ENCODE data around the gene SEC14L5.

The SEC14L5 gene

GRCh38 chr16:4982056-4982867, 24.1 kb downstream of the SEC14L5 start:
- DNase-seq (ENCODE audit: low read depth in 3 of 3, low spot score in 1 of 3): no peak

GRCh38 chr16:4984174-4984990, 26.3 kb downstream of the SEC14L5 start:
- no peak for DNase-seq (ENCODE audit: low read depth in 3 of 3, low spot score in 1 of 3)

DNA sequence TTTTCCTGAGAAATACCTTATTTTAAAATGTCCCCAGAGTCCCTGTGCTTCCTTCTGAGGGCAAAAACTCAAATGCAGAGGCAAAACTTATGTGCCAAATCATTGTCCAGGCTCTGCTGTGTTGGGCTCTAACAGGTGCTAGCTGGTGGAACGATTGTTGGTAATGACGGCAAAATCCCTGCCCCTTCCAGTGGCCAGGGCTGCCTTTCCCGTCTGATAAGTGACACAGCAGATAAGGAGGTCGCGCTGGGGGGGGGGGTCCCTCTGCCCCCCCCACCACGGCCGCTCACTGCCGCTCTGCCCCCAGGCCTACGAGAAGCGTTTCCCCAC, 29.1 kb downstream of the SEC14L5 start:
- DNase-seq (ENCODE audit: low read depth in 3 of 3, low spot score in 1 of 3): no peak

DNA sequence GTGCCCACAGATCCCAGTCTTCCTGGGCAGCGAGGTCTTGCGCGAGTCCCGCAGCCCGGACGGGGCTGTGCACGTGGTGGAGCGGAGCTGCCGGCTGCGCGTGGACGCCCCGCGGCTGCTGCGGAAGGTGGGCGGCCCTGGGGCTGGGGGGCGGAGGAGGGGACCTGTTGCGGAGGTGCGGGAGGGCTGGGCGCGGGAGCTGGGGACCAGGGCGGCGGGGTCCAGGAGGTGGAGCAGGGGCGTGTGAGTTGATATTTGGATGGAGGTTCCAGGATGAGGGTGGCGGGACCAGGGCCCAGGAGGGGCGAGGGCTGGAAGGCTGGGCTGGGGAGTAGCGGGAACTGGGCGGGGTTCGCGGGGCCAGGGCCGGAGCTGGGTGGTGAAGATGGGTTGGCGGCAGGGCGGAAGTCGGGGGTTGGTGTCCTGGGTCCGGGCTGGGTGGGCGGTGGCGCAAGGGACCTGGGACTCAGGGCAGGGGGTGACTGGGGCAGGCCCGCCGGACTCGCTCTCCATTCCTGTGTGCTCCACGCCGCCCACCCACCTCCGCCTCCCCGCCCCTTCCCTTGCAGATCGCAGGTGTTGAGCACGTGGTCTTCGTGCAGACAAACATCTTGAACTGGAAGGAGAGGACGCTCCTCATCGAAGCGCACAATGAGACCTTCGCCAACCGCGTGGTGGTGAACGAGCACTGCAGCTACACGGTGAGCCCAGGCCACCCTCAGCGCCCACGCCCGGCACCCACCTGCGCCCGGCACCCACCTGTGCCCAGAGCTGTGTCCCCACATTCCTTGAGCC, 29.6 kb downstream of the SEC14L5 start:
- DNase-seq (ENCODE audit: low read depth in 3 of 3, low spot score in 1 of 3): no peak

GRCh38 chr16:4988647-4989046, 30.5 kb downstream of the SEC14L5 start:
- DNase-seq (ENCODE audit: low read depth in 3 of 3, low spot score in 1 of 3): no peak

DNA sequence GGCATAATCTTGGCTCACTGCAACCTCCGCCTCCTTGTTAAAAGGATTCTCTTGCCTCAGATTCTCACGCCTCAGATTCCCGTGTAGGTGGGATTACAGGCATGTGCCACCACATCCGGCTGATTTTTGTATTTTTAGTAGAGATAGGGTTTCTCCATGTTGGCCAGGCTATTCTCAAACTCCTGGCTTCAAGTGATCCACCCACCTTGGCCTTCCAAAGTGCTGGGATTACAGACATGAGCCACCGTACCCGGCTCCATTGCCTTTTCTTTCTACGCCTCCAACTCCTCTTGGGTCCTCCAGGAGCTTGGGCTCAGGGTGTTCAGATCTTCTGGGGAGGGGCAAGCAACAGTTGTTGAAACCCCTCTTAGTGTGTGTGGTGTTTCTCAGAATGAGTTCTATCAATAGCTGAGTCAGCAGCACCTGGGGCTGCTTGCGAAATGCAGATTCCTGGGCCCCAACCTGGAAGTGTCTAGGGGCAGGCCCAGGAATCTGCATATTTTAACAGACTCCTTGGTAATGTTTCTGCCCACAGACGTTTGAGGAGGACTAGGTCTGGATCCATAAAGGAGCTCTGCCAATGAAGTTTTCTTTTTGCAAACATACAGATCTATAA, 31.4 kb downstream of the SEC14L5 start:
- DNase-seq (ENCODE audit: low read depth in 3 of 3, low spot score in 1 of 3): no peak

DNA sequence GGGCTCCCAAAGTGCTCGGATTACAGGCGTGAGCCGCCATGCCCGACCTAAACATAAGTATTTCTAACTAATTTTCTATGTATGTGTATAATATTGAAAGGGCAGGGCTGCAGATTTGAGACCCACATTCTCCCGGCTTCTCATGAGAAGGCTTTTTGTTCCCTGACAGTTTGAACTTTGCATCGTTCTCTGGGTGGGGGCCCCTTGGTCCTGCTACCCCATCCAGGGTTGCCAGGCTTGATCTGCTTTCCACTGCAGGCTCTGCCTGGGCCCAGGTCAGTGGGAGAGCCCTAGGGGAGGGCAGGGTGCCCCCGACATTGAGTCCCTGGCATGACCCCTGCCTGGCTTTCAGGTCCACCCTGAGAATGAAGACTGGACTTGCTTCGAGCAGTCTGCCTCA, 32.3 kb downstream of the SEC14L5 start:
- no peak for DNase-seq (ENCODE audit: low read depth in 3 of 3, low spot score in 1 of 3)

GRCh38 chr16:4991754-4992153, 33.6 kb downstream of the SEC14L5 start:
- no peak for DNase-seq (ENCODE audit: low read depth in 3 of 3, low spot score in 1 of 3)

- DNase-seq (ENCODE audit: low read depth in 3 of 3, low spot score in 1 of 3): no peak
Observed at GRCh38 chr16:4994719-4995434, 36.7 kb downstream of the SEC14L5 start.

- no peak for DNase-seq (ENCODE audit: low read depth in 3 of 3, low spot score in 1 of 3)
Observed at GRCh38 chr16:5000573-5001001, 42.5 kb downstream of the SEC14L5 start.

DNA sequence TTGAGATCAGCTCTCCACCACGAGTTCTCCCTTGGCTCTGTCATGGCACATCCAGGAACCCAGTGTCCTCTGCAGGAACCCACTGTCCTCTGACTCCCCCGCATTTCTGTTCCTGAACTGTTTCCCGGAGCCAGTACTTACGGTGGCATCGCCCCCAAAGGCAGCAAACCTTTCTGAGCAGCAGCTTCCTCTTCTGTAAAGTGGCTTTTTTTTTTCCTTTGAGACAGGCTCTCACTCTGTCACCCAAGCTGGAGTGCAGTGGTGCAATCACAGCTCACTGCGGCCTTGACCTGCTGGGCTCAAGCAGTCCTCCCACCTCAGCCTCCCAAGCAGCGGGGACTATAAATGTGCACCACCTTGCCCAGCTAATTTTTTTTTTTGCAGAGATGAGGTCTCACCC, 43.4 kb downstream of the SEC14L5 start:
- DNase-seq (ENCODE audit: low read depth in 3 of 3, low spot score in 1 of 3): no peak

- DNase-seq (ENCODE audit: low read depth in 3 of 3, low spot score in 1 of 3): no peak
Observed at GRCh38 chr16:5001986-5002385, 43.9 kb downstream of the SEC14L5 start.

- DNase-seq (ENCODE audit: low read depth in 3 of 3, low spot score in 1 of 3): no peak
Observed at GRCh38 chr16:5002699-5003143, 44.6 kb downstream of the SEC14L5 start.

DNA sequence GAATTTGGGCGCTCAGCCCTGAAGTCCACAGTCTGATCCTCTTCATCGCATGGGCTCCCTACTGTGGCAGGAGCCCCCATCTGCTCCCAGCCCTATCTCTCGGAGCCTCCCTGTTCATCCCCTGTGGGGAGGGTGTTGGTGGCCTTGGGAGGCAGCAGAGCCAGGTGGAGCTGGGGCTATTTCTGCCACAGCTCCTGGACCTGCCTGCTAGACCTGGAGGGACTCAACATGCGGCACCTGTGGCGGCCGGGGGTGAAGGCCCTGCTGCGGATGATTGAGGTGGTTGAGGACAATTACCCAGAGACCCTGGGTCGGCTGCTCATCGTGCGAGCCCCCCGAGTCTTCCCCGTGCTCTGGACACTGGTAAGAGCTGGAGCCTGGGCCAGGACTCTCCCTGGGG, 45.1 kb downstream of the SEC14L5 start:
- no peak for DNase-seq (ENCODE audit: low read depth in 3 of 3, low spot score in 1 of 3)

DNA sequence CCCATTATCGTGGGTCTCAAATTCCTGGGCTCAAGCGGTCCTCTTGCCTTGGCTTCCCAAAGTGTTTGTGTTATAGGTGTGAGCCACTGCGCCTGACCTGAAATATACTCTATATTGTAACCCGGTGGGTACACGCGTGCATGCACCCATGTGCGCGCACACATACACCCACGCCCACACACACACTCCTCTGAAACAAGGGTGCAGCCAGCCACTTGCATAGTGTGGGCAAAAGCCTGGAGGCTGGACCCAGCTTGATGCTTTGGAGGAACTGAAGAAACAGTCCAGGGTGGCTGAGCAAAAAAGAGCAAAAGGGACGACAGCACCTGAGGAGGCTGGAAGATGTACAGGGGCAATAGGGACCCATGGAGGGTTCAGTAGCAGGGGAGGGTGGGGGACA, 45.7 kb downstream of the SEC14L5 start:
- DNase-seq (ENCODE audit: low read depth in 3 of 3, low spot score in 1 of 3): no peak

- no peak for DNase-seq (ENCODE audit: low read depth in 3 of 3, low spot score in 1 of 3)
Observed at GRCh38 chr16:5004311-5004710, 46.2 kb downstream of the SEC14L5 start.

DNA sequence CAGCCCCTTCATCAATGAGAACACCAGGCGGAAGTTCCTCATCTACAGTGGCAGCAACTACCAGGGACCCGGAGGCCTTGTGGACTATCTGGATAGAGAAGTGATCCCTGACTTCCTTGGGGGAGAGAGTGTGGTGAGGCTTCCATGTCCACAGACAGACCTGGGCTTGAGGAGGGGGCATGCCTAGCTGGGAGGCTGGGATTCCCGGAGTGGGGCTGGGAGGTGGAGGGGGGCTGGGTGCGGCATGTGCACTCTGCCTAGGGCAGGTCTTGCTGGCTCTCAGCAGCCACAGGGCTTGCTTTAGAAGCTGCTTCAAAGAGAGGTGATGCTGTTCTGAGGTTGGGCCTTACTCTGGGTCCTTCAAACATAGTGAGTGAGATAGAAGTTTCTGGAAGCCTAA, 47.8 kb downstream of the SEC14L5 start:
- DNase-seq (ENCODE audit: low read depth in 3 of 3, low spot score in 1 of 3): no peak

DNA sequence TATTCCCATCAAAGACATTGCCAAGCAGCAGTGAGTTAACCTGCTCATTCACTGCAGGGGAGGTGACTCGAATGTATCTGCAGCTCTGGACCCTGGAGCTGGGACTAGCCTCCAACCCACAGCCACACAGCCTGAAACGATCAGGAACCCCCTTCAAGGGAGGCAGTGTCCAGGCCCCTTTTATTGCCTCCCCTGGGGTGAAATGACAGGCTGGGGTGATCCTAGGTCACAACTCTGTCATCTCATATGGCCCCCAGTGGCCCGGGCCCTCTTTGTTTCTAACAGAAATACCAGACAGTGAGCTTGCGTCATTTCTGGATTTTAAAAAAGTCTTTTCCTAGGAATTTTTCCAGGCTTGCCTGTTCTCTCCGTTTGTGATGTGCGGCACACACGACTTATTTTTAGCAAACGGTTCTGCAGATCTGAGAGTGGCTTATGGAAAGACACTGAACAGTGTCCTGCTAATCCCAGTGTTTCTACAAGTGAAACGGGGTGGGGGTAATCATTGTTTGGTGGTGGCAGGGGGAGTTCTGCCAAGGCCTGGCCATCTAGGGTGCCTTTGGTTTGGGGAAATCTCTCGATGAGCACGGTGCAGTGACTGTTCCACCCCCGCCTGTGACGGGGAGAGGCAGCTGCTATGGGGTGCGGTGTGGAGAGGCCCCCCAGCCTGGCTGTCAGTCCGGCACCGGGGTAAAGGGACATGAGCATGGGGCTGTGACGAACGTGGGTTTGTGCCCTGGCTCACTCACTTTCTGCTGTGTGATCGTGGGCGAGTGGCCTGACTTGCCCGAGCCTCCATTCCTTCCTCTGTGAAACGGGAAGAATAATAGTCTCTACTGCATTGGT, 48.4 kb downstream of the SEC14L5 start:
- DNase-seq (ENCODE audit: low read depth in 3 of 3, low spot score in 1 of 3): no peak

DNA sequence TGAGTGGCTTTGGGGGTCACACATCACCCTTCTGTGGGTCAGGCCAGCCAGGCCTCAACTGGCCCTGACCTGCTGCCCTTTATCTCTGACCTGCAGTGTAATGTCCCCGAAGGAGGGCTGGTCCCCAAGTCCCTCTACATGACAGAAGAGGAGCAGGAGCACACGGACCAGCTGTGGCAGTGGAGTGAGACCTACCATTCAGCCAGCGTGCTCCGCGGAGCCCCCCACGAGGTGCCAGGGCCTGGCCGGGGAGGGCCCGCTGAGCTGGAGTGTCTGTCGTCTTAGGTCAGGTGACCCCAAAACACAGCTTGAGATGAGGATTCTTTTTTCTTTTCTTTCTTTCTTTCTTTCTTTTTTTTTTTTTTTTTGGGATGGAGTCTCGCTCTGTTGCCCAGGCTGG, 49.1 kb downstream of the SEC14L5 start:
- no peak for DNase-seq (ENCODE audit: low read depth in 3 of 3, low spot score in 1 of 3)

GRCh38 chr16:5008311-5008731, 50.2 kb downstream of the SEC14L5 start:
- no peak for DNase-seq (ENCODE audit: low read depth in 3 of 3, low spot score in 1 of 3)

Data from stimulated activated CD4-positive, alpha-beta T cell treated with anti-CD3 and anti-CD28 coated beads, TNF-alpha, amount 100 ng/mL, for 1 hour (primary cell).